Activated CD4-positive, alpha-beta memory T cell treated with anti-CD3 and anti-CD28 coated beads, Interleukin-2, amount 10 ng/mL, durations not matched to agents 7 days and 5 days (primary cell): ENCODE results near the gene HTR3E. TPM values are rescaled to one million over a fixed set of nuclear protein-coding genes. Genes with fewer than 3 reads are reported as not detected.

ENCODE experiments used
- CTCF ChIA-PET: fragments of 350-600 bp; sonication (Branson Sonifier 250); formaldehyde crosslinking; loops from one replicate; lab custom pipeline; 2021; ENCODE audit warnings: antibody characterized with exemption, inconsistent platforms; lab: Charles Lee
- POLR2A ChIA-PET: fragments of 350-600 bp; sonication (Branson Sonifier 250); formaldehyde crosslinking; loops from one replicate; lab custom pipeline; 2021; ENCODE audit warnings: antibody characterized with exemption; lab: Charles Lee
- DNase-seq: peaks from one replicate; pipeline ENCODE4 v3.0.0-alpha.2; 2020
- H3K27ac Mint-ChIP-seq: one replicate; pipeline ENCODE4 v1.8.0; 2021; ENCODE audit warnings: mild to moderate bottlenecking, mixed read lengths
- H3K27me3 Mint-ChIP-seq: one replicate; pipeline ENCODE4 v1.8.0; 2021; ENCODE audit warnings: mixed read lengths
- H3K36me3 Mint-ChIP-seq: one replicate; pipeline ENCODE4 v1.8.0; 2021; ENCODE audit warnings: low read depth, mixed read lengths
- H3K4me1 Mint-ChIP-seq: one replicate; pipeline ENCODE4 v1.8.0; 2021; ENCODE audit warnings: mixed read lengths
- H3K4me3 Mint-ChIP-seq: one replicate; pipeline ENCODE4 v1.8.0; 2021; ENCODE audit warnings: mild to moderate bottlenecking, mixed read lengths
- H3K9me3 Mint-ChIP-seq: one replicate; pipeline ENCODE4 v1.8.0; 2021; ENCODE audit warnings: mixed read lengths
- total RNA-seq, 2 experiments: library from RNA; stranded (reverse); gene quantifications; one replicate each; pipeline ENCODE4 v1.2.3, GENCODE V29; 2021

The HTR3E gene
- total RNA-seq, 2 experiments from 2014 or later = not detected

DNA sequence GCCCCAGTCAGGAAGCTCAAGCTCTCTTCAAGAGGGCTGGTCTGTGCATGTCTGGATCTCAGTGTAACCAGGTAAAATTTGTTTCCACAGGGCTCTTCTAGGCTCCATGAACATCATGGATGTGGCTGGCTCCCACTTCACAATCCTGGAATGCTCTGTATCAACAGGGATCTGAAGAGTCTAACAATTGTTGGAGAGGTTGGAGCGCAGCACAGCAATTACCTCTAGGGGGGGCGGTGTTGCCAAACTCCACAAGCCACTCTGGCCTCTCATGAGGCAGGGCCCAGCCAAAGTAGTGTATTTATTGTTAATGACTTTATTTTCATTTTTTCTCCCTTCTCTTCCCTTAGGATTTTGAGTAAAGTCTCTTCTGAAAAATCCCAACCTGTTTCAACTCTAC, 32.1 kb downstream of the HTR3E start:
- Mint-ChIP-seq H3K4me3 (no peak overlapping the region), H3K9me3 (no peaks in the 10 kb centered on the region), H3K36me3 (no peaks in the 10 kb centered on the region), H3K4me1 (peaks cover 7% of the 10 kb centered on the region), H3K27me3 (peaks cover 5% of the 10 kb centered on the region), H3K27ac (no peak overlapping the region)
- DNase-seq = peak; percentile 24
- ChIA-PET POLR2A (no interaction called here), CTCF (interaction anchor here (1.9 kb wide), 1 partner anchor 98 kb away, joined by 4 read pairs; no protein-coding TSS in a partner anchor)

GRCh38 chr3:184132945-184133344, 36.1 kb downstream of the HTR3E start:
- CTCF ChIA-PET = interaction anchor here (1.4 kb wide), 1 partner anchor 94 kb away, joined by 4 read pairs; no protein-coding TSS in a partner anchor
- no peak overlapping the region for H3K27ac Mint-ChIP-seq
- no peak overlapping the region for H3K4me3 Mint-ChIP-seq
- POLR2A ChIA-PET = interaction anchor here (0.6 to 4.9 kb wide), 2 partner anchors 23 to 132 kb away, joined by 3 to 27 read pairs; partner anchors contain the start of gene DVL3
- peaks cover 27% of the 10 kb centered on the region for H3K4me1 Mint-ChIP-seq
- H3K27me3 Mint-ChIP-seq = peaks cover 3% of the 10 kb centered on the region
- H3K9me3 Mint-ChIP-seq = no peaks in the 10 kb centered on the region
- H3K36me3 Mint-ChIP-seq = peaks cover 14% of the 10 kb centered on the region
- DNase-seq = no peak

DNA sequence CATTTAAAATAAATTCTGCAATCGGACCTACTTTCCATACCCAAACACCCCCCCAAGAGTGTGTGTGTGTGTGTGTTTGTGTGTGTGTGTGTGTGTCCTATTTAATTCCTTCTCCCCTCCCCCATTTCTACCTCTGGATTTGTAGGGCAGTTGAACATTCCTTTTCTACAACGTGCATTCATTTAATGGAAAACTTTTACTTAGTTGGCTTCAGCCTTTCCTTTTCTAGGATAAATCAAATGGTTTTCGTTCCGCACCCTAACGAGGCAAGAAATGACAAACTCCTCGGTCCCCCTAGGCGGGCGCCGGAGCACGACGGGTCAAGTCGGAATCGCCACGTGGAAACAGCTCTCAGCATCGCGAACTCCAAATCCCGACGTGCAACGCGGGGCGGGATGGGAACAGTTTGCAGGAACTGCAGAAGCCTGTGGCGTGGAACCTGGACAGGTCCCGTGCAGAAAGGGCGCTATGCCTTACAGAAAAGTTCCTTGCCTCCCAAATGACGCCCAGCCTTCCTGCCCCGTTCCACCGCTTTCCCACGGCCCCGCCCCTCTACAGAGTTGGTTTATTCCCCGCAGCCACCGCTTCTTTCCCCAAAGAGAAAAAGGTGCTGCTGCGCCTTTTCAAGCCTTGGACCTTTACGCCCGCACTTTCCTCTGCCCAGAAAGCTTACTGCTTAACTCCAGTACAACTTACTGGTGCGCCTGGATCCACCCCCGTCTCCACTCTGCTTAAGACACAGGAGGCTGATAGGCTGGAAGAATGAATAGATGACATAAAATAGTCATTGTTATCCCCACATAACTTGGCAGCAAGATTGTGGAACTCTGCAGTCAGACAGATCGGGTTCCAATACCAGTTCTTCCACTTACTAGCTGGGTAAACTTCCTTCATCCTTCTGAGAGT, 37.2 kb downstream of the HTR3E start:
- Mint-ChIP-seq H3K36me3 (peaks cover 15% of the 10 kb centered on the region), H3K9me3 (no peaks in the 10 kb centered on the region), H3K4me3 (peak overlapping the region; percentile 98), H3K27me3 (no peaks in the 10 kb centered on the region), H3K4me1 (peaks cover 29% of the 10 kb centered on the region), H3K27ac (peak overlapping the region; percentile 90)
- ChIA-PET POLR2A (interaction anchor here (1.0 to 4.9 kb wide), 8 partner anchors 10 to 250 kb away, joined by 3 to 27 read pairs (median 7); partner anchors contain the start of genes ALG3, DVL3 and EEF1AKMT4), CTCF (interaction anchor here (1.4 to 4.1 kb wide), 3 partner anchors 11 to 116 kb away, joined by 6 to 17 read pairs (median 6); partner anchors contain the start of genes ABCC5 and EEF1AKMT4)
- DNase-seq = peak; percentile 41

DNA sequence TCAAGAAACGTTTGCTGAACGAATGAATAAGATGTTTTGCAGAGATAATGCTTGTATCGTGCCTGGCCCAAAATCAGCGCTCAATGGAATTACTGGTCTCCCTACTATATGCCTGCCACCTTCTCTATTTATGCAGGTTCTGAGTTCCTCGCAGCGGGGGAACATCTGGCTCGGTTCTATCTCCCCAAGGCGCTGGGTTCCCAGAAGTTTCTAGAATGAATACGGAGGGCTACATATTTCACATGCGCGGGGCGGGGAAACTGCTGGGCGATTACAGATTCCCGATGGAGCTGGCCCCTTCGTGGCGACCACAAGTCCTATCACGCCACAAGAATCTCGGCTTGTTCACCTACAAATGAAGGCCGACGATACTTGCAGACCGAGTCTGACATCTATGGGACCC, 37.9 kb downstream of the HTR3E start:
- peak overlapping the region; percentile 90 for H3K27ac Mint-ChIP-seq
- peak overlapping the region; percentile 98 for H3K4me3 Mint-ChIP-seq
- no peaks in the 10 kb centered on the region for H3K9me3 Mint-ChIP-seq
- DNase-seq = no peak
- CTCF ChIA-PET = interaction anchor here (0.8 to 4.1 kb wide), 5 partner anchors 10 to 239 kb away, joined by 3 to 17 read pairs (median 6); partner anchors contain the start of genes ABCC5 and EEF1AKMT4
- no peaks in the 10 kb centered on the region for H3K27me3 Mint-ChIP-seq
- peaks cover 29% of the 10 kb centered on the region for H3K4me1 Mint-ChIP-seq
- POLR2A ChIA-PET = interaction anchor here (0.6 to 4.9 kb wide), 15 partner anchors 9 to 251 kb away, joined by 3 to 27 read pairs (median 4); partner anchors contain the start of genes ABCC5, ALG3, DVL3 and EEF1AKMT4
- peaks cover 15% of the 10 kb centered on the region for H3K36me3 Mint-ChIP-seq

- Mint-ChIP-seq H3K36me3 (peaks cover 20% of the 10 kb centered on the region), H3K27me3 (no peaks in the 10 kb centered on the region), H3K27ac (peak within 1 kb of the TSS; percentile 90), H3K4me1 (peaks cover 31% of the 10 kb centered on the region), H3K9me3 (no peaks in the 10 kb centered on the region), H3K4me3 (peak within 1 kb of the TSS; percentile 98)
- POLR2A ChIA-PET = interaction anchor here (0.6 to 4.9 kb wide), 19 partner anchors 9 to 251 kb away, joined by 3 to 27 read pairs (median 4); partner anchors contain the start of genes ABCC5, ABCF3, ALG3 and DVL3
- DNase-seq = peak; percentile 91
- CTCF ChIA-PET = interaction anchor here (0.8 to 4.1 kb wide), 7 partner anchors 10 to 240 kb away, joined by 3 to 17 read pairs (median 5); partner anchors contain the start of genes ABCC5 and EEF1AKMT4
Observed at GRCh38 chr3:184135149-184135910, 38.5 kb downstream of the HTR3E start, which contains the start of gene EIF2B5. EIF2B5 (plus strand) TSS chr3:184135358; CDS start chr3:184135386, 28 bp downstream.

- peaks cover 31% of the 10 kb centered on the region for H3K4me1 Mint-ChIP-seq
- DNase-seq = no peak
- peak overlapping the region; percentile 98 for H3K4me3 Mint-ChIP-seq
- CTCF ChIA-PET = interaction anchor here (0.7 to 4.1 kb wide), 5 partner anchors 9 to 231 kb away, joined by 3 to 17 read pairs (median 4); no protein-coding TSS in a partner anchor
- H3K36me3 Mint-ChIP-seq = peaks cover 26% of the 10 kb centered on the region
- POLR2A ChIA-PET = interaction anchor here (0.9 to 4.9 kb wide), 10 partner anchors 8 to 251 kb away, joined by 3 to 27 read pairs (median 5); partner anchors contain the start of genes ABCF3, DVL3 and PARL
- H3K27me3 Mint-ChIP-seq = no peaks in the 10 kb centered on the region
- H3K9me3 Mint-ChIP-seq = no peaks in the 10 kb centered on the region
- H3K27ac Mint-ChIP-seq = peak overlapping the region; percentile 90
Observed at GRCh38 chr3:184135911-184136260, 39.0 kb downstream of the HTR3E start.

GRCh38 chr3:184140436-184140835, 43.6 kb downstream of the HTR3E start:
- Mint-ChIP-seq H3K9me3 (no peaks in the 10 kb centered on the region), H3K27me3 (no peaks in the 10 kb centered on the region), H3K36me3 (peaks cover 61% of the 10 kb centered on the region), H3K4me1 (peaks cover 24% of the 10 kb centered on the region), H3K27ac (no peak overlapping the region), H3K4me3 (no peak overlapping the region)
- ChIA-PET POLR2A (no interaction called here), CTCF (no interaction called here)
- DNase-seq = no peak

DNA sequence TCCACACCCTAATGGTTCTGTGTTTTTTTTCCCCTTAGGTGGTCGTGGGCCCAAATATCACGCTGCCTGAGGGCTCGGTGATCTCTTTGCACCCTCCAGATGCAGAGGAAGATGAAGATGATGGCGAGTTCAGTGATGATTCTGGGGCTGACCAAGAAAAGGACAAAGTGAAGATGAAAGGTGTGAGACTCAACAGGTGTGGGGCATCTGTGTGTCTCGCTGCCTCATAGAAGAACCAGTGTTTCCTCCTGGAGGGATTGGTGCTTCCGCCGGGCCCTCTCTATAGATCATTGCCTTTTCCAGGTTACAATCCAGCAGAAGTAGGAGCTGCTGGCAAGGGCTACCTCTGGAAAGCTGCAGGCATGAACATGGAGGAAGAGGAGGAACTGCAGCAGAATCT, 45.3 kb downstream of the HTR3E start:
- peaks cover 66% of the 10 kb centered on the region for H3K36me3 Mint-ChIP-seq
- H3K27me3 Mint-ChIP-seq = no peaks in the 10 kb centered on the region
- no peak overlapping the region for H3K27ac Mint-ChIP-seq
- H3K4me1 Mint-ChIP-seq = peaks cover 10% of the 10 kb centered on the region
- CTCF ChIA-PET = no interaction called here
- H3K9me3 Mint-ChIP-seq = no peaks in the 10 kb centered on the region
- POLR2A ChIA-PET = no interaction called here
- no peak for DNase-seq
- H3K4me3 Mint-ChIP-seq = no peak overlapping the region

DNA sequence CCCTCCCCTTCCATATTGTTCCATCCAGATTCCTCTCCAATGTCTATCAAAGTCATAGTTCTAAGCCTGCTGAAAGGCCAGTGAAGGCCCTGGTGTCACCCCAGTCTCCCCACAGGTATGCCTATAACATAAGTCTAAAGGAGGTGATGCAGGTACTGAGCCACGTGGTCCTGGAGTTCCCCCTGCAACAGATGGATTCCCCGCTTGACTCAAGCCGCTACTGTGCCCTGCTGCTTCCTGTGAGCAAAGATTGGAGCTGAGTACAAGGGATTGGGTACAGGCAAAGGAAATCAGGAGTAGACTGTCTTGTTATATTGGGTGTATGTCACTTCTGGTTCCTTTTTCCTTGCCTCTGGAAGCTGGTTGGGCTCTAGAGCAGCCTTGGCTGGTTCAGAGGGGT, 46.5 kb downstream of the HTR3E start:
- no peaks in the 10 kb centered on the region for H3K27me3 Mint-ChIP-seq
- CTCF ChIA-PET = interaction anchor here (1.5 to 3.4 kb wide), 2 partner anchors 7 to 85 kb away, joined by 6 to 17 read pairs; partner anchors contain the start of gene EIF2B5
- no peaks in the 10 kb centered on the region for H3K9me3 Mint-ChIP-seq
- H3K36me3 Mint-ChIP-seq = peaks cover 57% of the 10 kb centered on the region
- H3K4me1 Mint-ChIP-seq = peaks cover 3% of the 10 kb centered on the region
- DNase-seq = no peak
- H3K27ac Mint-ChIP-seq = no peak overlapping the region
- POLR2A ChIA-PET = interaction anchor here (1.8 to 2.2 kb wide), 2 partner anchors 8 to 12 kb away, joined by 5 to 13 read pairs; partner anchors contain the start of genes DVL3 and EIF2B5
- H3K4me3 Mint-ChIP-seq = no peak overlapping the region

- Mint-ChIP-seq H3K27me3 (no peaks in the 10 kb centered on the region), H3K9me3 (no peaks in the 10 kb centered on the region), H3K4me3 (no peak overlapping the region), H3K27ac (no peak overlapping the region), H3K4me1 (peaks cover 3% of the 10 kb centered on the region), H3K36me3 (peaks cover 57% of the 10 kb centered on the region)
- ChIA-PET CTCF (interaction anchor here (0.6 to 3.4 kb wide), 5 partner anchors 8 to 249 kb away, joined by 3 to 17 read pairs (median 6); partner anchors contain the start of genes EEF1AKMT4 and EIF2B5), POLR2A (interaction anchor here (1.0 to 2.6 kb wide), 4 partner anchors 9 to 38 kb away, joined by 3 to 13 read pairs (median 6); partner anchors contain the start of genes DVL3 and EIF2B5)
- no peak for DNase-seq
Observed at GRCh38 chr3:184144505-184144904, 47.6 kb downstream of the HTR3E start.

GRCh38 chr3:184145111-184145524, 48.3 kb downstream of the HTR3E start:
- Mint-ChIP-seq H3K4me1 (peaks cover 3% of the 10 kb centered on the region), H3K27me3 (no peaks in the 10 kb centered on the region), H3K27ac (no peak overlapping the region), H3K9me3 (no peaks in the 10 kb centered on the region), H3K4me3 (no peak overlapping the region), H3K36me3 (peaks cover 54% of the 10 kb centered on the region)
- ChIA-PET POLR2A (interaction anchor here (1.0 to 2.6 kb wide), 5 partner anchors 10 to 37 kb away, joined by 3 to 13 read pairs (median 5); partner anchors contain the start of genes DVL3 and EIF2B5), CTCF (interaction anchor here (0.6 to 3.4 kb wide), 5 partner anchors 8 to 250 kb away, joined by 3 to 17 read pairs (median 6); partner anchors contain the start of genes EEF1AKMT4 and EIF2B5)
- DNase-seq = peak; percentile 30
